Measurements from ENCODE around the gene CACNB4.

The CACNB4 gene

DNA sequence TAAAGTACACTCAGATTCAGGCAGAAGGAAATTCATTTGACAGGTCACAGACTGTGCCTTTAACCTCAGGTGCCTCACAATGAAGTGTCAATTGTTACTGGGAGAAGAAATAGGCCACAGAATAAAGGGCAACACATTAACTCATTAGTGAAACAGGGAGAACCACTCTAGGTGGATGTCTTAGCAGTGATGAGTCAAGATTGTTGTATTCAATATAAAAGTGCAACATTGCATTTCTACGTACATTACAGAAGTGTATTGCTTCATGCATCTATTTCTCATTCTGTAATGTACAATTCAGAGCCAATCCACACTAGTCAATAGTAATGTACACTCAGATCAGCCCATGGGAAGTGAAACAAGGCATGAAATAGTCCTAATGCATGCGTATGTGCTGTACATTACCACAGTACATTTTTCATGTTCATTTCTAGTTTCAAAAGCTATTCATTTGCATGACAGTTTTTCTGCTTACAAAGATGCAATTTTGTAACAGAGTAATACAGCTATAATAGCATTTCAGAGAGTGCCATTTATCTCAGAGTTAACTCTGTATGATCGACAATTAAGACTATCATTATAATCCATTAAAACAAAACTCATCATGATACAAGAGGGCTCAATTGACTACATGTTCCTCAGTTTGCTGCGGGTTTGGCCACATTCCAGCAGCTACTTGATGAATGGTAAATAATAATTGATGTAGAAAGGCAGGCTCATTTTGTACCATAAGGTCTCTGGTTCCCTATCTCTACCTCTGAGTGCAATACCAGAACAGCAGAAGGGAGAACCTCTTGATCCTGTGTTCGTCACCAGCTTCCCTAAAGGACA lies 258.4 kb downstream of the CACNB4 start:
- H3K9me3 ChIP-seq = no peaks in the 10 kb centered on the region
- no peaks in the 10 kb centered on the region for H3K27me3 ChIP-seq
- no peaks in the 10 kb centered on the region for H3K4me1 ChIP-seq (ENCODE audit: control insufficient read depth in 1 of 2, insufficient read depth in 1 of 2, low read depth in 1 of 2, low read length in 1 of 2)
- TF ChIP-seq, protein P1, sequence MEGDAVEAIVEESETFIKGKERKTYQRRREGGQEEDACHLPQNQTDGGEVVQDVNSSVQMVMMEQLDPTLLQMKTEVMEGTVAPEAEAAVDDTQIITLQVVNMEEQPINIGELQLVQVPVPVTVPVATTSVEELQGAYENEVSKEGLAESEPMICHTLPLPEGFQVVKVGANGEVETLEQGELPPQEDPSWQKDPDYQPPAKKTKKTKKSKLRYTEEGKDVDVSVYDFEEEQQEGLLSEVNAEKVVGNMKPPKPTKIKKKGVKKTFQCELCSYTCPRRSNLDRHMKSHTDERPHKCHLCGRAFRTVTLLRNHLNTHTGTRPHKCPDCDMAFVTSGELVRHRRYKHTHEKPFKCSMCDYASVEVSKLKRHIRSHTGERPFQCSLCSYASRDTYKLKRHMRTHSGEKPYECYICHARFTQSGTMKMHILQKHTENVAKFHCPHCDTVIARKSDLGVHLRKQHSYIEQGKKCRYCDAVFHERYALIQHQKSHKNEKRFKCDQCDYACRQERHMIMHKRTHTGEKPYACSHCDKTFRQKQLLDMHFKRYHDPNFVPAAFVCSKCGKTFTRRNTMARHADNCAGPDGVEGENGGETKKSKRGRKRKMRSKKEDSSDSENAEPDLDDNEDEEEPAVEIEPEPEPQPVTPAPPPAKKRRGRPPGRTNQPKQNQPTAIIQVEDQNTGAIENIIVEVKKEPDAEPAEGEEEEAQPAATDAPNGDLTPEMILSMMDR (IDR thresholded peaks at IDR 0.05) = no peak
- no peak overlapping the region for H3K27ac ChIP-seq
- H3K36me3 ChIP-seq = no peaks in the 10 kb centered on the region
- no peak overlapping the region for H3K4me3 ChIP-seq (ENCODE audit: low read depth in 1 of 2, low read length in 1 of 2)

DNA sequence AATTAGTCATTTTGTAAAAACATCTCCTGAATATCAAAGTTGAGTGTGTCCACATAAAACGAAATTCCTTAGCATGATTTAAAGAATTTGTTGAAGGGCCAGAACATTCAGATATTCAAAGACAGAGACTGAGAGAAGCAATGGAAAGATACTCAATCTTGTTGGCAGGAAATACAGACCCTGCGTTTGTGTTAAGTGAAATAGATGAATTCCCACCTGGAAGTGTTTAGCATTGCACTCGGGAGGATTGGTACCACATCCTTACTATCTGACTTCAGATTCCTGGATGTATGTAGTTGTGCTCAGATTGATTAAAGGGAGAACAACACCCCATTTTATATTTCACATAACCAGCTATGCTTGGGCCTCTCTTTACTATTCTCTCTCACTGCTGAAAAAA lies 260.9 kb downstream of the CACNB4 start:
- H3K27me3 ChIP-seq = no peaks in the 10 kb centered on the region
- TF ChIP-seq, protein P1 (IDR thresholded peaks at IDR 0.05) = no peak
- no peak overlapping the region for H3K27ac ChIP-seq
- H3K36me3 ChIP-seq = no peaks in the 10 kb centered on the region
- peaks cover 0 to 3% of the 10 kb centered on the region in 2 experiments for H3K4me1 ChIP-seq (ENCODE audit: control insufficient read depth in 1 of 2, insufficient read depth in 1 of 2, low read depth in 1 of 2, low read length in 1 of 2)
- H3K9me3 ChIP-seq = no peaks in the 10 kb centered on the region
- no peak overlapping the region for H3K4me3 ChIP-seq (ENCODE audit: low read depth in 1 of 2, low read length in 1 of 2)

DNA sequence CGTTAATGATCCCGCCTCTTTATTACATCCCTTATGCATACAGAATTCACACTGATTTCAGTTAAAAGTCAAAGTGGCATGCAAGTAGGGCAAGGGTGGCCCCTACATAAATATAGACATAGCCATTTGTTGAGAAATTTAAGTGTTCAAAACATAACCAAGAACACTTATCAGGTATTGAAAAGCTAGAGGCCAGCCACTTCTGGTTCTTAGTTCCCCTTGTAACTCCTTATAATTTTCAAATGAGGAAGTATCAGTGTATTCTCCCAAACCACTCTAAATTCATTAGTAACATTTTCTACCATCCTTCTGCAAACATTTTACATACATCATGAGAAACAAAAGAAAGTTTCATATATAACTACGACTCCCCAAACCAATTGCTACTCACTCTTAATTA lies 264.9 kb downstream of the CACNB4 start:
- H3K4me3 ChIP-seq (ENCODE audit: low read depth in 1 of 2, low read length in 1 of 2) = no peak overlapping the region
- no peaks in the 10 kb centered on the region for H3K36me3 ChIP-seq
- H3K27ac ChIP-seq = no peak overlapping the region
- peaks cover under 1 to 5% of the 10 kb centered on the region in 2 experiments for H3K4me1 ChIP-seq (ENCODE audit: control insufficient read depth in 1 of 2, insufficient read depth in 1 of 2, low read depth in 1 of 2, low read length in 1 of 2)
- no peaks in the 10 kb centered on the region for H3K27me3 ChIP-seq
- TF ChIP-seq, protein P1 (IDR thresholded peaks at IDR 0.05) = no peak
- H3K9me3 ChIP-seq = no peaks in the 10 kb centered on the region

DNA sequence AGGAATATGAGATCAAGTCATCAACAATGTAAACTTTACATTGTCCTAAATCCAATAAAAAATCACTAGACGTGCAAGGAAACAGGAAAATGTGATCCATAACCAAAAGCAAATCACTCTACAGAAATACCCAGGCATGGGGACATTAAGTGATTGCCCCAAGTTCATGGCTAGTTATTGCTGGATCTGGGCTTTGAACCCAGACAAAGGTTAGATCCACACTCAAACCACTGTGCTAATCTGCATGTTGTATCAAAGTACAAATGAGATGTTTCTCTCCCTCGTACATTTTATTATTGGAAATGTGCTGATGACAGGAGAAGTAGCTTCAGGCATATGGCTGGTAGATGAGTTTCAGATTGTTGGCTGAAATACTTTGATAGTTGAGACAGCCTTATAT lies 267.9 kb downstream of the CACNB4 start:
- no peaks in the 10 kb centered on the region for H3K27me3 ChIP-seq
- H3K27ac ChIP-seq = no peak overlapping the region
- H3K4me3 ChIP-seq (ENCODE audit: low read depth in 1 of 2, low read length in 1 of 2) = no peak overlapping the region
- no peaks in the 10 kb centered on the region for H3K36me3 ChIP-seq
- TF ChIP-seq, protein P1 (IDR thresholded peaks at IDR 0.05) = no peak
- H3K4me1 ChIP-seq (ENCODE audit: control insufficient read depth in 1 of 2, insufficient read depth in 1 of 2, low read depth in 1 of 2, low read length in 1 of 2) = peaks cover 21 to 25% of the 10 kb centered on the region in 2 experiments
- H3K9me3 ChIP-seq = no peaks in the 10 kb centered on the region

DNA sequence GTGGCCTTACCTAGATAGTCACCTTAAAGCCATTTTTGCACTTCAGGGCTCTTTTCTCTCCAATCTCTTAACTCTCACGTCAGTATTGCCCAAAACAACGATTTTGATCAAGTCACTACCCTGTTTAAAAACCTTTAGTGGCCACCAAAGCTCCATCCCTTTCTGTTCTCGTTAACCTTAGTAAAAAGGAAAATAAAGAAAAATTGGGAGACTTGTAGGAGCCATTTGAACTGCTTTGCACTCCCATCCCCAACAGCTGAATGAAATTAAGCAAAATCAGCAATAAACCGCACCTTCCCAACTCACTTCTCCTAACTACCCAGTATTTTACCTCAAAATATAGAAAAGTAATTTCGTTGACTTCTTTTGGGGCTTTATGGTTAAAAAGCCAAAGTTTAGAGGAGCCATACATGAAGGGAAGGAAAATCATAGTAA lies 269.9 kb downstream of the CACNB4 start:
- peak overlapping the region; percentile 86 to 92 for H3K4me3 ChIP-seq (ENCODE audit: low read depth in 1 of 2, low read length in 1 of 2)
- H3K4me1 ChIP-seq (ENCODE audit: control insufficient read depth in 1 of 2, insufficient read depth in 1 of 2, low read depth in 1 of 2, low read length in 1 of 2) = peaks cover 21 to 22% of the 10 kb centered on the region in 2 experiments
- TF ChIP-seq, protein P1 (IDR thresholded peaks at IDR 0.05) = no peak
- H3K9me3 ChIP-seq = no peaks in the 10 kb centered on the region
- H3K27me3 ChIP-seq = no peaks in the 10 kb centered on the region
- H3K27ac ChIP-seq = peak overlapping the region; percentile 76
- H3K36me3 ChIP-seq = no peaks in the 10 kb centered on the region

All from neutrophil (primary cell).